GM23338 (cell line): ENCODE results near the gene YIPF3.

ENCODE experiments used
- CREB1 ChIP-seq: fragments of 250-450 bp; sonication (Bioruptor Pico); IDR thresholded peaks from 2 replicates; pipeline ENCODE4 v1.5.0; 2020; ENCODE audit warnings: low read depth, mild to moderate bottlenecking, moderate library complexity
- EZH2 ChIP-seq: fragments of 200-600 bp; sonication (generic); IDR thresholded peaks from one replicate; pipeline ENCODE4 v1.8.0; 2017; ENCODE audit warnings: antibody characterized with exemption, mild to moderate bottlenecking, low read depth; ENCODE audit not compliant: unreplicated experiment
- EZH2phosphoT487 ChIP-seq: fragments of 200-600 bp; sonication (generic); IDR thresholded peaks from one replicate; pipeline ENCODE4 v1.8.1; 2018; ENCODE audit warnings: antibody characterized with exemption; ENCODE audit not compliant: unreplicated experiment
- POLR2AphosphoS5 ChIP-seq: IDR thresholded peaks from 2 replicates; pipeline ENCODE4 v1.6.1; 2016; ENCODE audit warnings: antibody characterized with exemption, low read depth
- ZNF114 ChIP-seq: fragments of 250-450 bp; sonication (Bioruptor Pico); IDR thresholded peaks from 2 replicates; pipeline ENCODE4 v1.5.0; 2020; ENCODE audit warnings: mild to moderate bottlenecking, moderate library complexity
- TF ChIP-seq, protein P1 (sequence below), 2 experiments: fragments of 200-600 bp in 1 of 2; sonication (generic) in 1 of 2; conservative IDR thresholded peaks; 2 replicates each; pipeline versions ENCODE4 v1.5.1 to v1.6.1; 2016 to 2017; ENCODE audit warnings: antibody characterized with exemption in 2 of 2, low read depth in 2 of 2, mild to moderate bottlenecking in 2 of 2, moderate library complexity in 1 of 2
- TF ChIP-seq, protein P2 (sequence below): IDR thresholded peaks from one replicate; pipeline ENCODE4 v1.6.1; 2018; ENCODE audit warnings: antibody characterized with exemption; ENCODE audit not compliant: unreplicated experiment
- TF ChIP-seq, protein P3 (sequence below): IDR thresholded peaks from 2 replicates; pipeline ENCODE4 v1.6.1; 2016; ENCODE audit warnings: antibody characterized with exemption

DNA sequence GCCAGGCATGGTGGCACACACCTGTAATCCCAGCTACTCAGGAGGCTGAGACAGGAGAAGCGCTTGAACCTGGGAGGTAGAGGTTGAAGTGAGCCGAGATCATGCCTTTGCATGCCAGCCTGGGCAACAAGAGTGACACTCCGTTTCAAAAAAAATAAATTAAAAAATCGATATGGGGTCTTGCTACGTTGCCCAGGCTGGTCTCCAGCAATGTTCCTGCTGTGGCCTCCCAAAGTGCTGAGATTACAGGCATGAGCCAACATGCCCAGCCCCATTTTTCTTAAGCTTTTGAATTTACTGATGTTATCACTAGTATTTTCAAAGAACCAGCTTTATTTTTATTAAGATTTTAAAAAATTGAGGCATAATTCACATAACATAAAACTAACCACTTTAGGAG is 23.8 kb upstream of the YIPF3 start:
- TF ChIP-seq, protein P1, sequence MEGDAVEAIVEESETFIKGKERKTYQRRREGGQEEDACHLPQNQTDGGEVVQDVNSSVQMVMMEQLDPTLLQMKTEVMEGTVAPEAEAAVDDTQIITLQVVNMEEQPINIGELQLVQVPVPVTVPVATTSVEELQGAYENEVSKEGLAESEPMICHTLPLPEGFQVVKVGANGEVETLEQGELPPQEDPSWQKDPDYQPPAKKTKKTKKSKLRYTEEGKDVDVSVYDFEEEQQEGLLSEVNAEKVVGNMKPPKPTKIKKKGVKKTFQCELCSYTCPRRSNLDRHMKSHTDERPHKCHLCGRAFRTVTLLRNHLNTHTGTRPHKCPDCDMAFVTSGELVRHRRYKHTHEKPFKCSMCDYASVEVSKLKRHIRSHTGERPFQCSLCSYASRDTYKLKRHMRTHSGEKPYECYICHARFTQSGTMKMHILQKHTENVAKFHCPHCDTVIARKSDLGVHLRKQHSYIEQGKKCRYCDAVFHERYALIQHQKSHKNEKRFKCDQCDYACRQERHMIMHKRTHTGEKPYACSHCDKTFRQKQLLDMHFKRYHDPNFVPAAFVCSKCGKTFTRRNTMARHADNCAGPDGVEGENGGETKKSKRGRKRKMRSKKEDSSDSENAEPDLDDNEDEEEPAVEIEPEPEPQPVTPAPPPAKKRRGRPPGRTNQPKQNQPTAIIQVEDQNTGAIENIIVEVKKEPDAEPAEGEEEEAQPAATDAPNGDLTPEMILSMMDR (conservative IDR thresholded peaks at IDR 0.05; ENCODE audit: low read depth in 2 of 2) = no peak
- TF ChIP-seq EZH2 (no peak), CREB1 (CRISPR knock-in tag) (no peak), EZH2phosphoT487 (no peak), POLR2AphosphoS5 (no peak), ZNF114 (CRISPR knock-in tag) (no peak)
- TF ChIP-seq, protein P2, sequence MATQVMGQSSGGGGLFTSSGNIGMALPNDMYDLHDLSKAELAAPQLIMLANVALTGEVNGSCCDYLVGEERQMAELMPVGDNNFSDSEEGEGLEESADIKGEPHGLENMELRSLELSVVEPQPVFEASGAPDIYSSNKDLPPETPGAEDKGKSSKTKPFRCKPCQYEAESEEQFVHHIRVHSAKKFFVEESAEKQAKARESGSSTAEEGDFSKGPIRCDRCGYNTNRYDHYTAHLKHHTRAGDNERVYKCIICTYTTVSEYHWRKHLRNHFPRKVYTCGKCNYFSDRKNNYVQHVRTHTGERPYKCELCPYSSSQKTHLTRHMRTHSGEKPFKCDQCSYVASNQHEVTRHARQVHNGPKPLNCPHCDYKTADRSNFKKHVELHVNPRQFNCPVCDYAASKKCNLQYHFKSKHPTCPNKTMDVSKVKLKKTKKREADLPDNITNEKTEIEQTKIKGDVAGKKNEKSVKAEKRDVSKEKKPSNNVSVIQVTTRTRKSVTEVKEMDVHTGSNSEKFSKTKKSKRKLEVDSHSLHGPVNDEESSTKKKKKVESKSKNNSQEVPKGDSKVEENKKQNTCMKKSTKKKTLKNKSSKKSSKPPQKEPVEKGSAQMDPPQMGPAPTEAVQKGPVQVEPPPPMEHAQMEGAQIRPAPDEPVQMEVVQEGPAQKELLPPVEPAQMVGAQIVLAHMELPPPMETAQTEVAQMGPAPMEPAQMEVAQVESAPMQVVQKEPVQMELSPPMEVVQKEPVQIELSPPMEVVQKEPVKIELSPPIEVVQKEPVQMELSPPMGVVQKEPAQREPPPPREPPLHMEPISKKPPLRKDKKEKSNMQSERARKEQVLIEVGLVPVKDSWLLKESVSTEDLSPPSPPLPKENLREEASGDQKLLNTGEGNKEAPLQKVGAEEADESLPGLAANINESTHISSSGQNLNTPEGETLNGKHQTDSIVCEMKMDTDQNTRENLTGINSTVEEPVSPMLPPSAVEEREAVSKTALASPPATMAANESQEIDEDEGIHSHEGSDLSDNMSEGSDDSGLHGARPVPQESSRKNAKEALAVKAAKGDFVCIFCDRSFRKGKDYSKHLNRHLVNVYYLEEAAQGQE = no peak
- TF ChIP-seq, protein P3, sequence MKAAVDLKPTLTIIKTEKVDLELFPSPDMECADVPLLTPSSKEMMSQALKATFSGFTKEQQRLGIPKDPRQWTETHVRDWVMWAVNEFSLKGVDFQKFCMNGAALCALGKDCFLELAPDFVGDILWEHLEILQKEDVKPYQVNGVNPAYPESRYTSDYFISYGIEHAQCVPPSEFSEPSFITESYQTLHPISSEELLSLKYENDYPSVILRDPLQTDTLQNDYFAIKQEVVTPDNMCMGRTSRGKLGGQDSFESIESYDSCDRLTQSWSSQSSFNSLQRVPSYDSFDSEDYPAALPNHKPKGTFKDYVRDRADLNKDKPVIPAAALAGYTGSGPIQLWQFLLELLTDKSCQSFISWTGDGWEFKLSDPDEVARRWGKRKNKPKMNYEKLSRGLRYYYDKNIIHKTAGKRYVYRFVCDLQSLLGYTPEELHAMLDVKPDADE = no peak
